Stimulated activated CD4-positive, alpha-beta T cell treated with anti-CD3 and anti-CD28 coated beads, Interleukin-1b, Interleukin-23, amount 100 ng/mL, for 48 hours (primary cell): ENCODE measurements around the gene GALR2.
"Not testable (repeated sequence)": the region's sequence is repeated elsewhere in the genome, so short reads cannot be mapped to it uniquely, and the experiment has no call there.

Experiments used
- DNase-seq: peaks from one replicate; pipeline ENCODE4 v3.0.0-alpha.2; 2020

The GALR2 gene

DNA sequence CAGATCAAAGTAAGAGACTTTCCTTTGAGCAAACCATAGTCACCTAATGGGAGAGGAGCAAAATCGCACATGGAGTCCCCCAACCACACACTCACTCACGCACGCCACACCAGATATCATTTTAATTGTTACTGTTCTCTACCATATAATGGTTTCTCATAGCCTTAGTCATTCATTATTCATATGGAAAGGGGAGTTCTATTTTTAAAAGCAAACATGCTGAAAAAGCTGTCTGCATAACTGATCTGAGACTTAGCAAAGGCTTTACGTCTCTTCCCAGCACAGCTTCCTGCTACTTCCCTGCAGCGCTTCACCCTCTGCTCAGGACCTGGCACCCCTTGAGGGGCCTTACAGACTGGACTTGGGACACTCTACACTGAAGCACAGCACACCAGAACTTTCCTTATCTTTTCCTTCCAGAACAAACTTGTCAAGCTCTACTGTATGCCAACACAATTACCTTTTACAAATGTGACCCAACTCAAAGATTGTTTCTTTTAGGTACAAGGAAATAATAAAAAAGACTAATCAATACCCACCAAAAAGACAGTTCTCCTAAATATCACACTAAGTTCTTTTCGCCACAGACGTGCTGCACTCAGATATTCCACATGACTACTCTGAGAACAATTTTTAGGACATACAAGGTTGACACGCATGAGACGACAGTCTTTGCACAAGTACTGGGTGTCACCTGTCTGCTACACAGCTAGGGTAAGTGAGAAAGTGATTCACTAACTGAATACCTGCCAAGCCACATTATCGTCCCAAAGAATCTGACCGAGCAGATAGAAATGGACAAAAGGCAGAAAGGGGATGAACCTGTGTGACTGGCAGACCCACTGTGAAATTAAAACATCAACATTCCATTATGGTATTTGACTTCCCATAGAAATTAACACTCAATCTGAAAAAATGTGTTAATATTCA is 23.8 kb upstream of the GALR2 start:
- DNase-seq, result no peak

GRCh38 chr17:76051561-76051960 is 23.0 kb upstream of the GALR2 start:
- no peak for DNase-seq

DNA sequence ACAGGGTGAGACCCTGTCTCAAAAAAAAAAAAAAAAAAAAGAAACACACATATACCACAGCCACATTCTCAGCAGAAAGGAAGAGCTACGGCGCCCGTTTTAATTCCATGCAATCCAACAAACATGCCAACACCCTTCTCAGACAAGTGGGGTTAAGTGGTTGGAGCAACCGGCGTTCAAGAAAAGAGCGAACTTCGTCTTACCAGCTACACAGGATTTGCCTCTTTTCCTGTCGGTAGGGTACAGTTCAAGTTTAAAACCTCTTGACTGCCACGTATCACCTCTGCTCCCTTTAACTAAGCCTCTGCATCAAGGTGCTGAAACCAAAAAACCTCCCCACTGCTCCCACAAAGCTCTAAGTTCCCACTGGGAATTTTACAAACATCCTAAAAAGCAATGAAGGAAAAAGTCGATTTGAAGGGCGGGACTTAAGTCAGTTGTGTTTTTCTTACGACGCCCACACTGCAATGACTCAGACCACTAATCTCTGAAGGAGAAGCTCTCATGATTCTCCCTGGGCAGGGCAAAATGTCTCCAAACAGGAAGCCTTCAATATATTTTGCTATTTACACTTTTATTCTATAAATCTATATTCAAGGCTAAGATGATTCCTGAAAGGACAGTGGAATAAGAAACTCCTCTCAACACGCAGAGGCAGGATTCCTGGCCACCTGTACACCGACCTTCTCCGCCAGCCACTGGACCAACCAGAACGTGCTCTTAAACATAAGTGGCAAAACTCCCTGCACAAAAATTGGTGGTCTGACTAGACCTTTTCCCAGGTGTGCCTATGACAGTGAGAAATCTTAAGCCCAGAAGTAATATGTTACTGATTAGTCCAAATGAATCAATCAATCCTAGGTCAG is 21.1 kb upstream of the GALR2 start:
- DNase-seq, result no peak

- DNase-seq, result no peak
These were observed 20.5 kb upstream of the GALR2 start for GRCh38 chr17:76054112-76054476.

DNA sequence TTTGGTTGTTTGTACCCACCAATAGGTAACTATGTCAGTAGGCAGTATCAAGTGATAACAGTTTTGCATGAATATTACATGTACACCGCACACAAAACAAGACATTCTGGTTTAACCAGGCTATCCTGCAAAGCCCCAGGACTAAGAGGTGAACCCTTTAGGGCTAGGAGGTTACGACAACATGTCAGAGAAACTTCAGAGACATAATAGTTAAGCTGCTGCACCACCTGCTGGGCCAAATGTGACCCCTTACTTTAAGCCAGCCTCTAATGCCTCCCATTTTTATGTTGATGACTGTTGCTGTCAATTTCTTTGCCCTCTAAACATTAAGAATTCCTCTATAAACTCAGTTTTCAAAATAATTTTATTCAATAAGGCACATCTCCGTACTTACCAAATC is 17.7 kb upstream of the GALR2 start:
- no peak for DNase-seq

- not testable (repeated sequence) for DNase-seq
These were observed 16.3 kb upstream of the GALR2 start for GRCh38 chr17:76058264-76058663.

- DNase-seq, result peak; percentile 65
These were observed 10.6 kb upstream of the GALR2 start for GRCh38 chr17:76063875-76064546.

GRCh38 chr17:76065775-76066174 is 8.8 kb upstream of the GALR2 start:
- DNase-seq, result no peak

- DNase-seq, result peak; percentile 42
These were observed 2.9 kb upstream of the GALR2 start for GRCh38 chr17:76071531-76072147.

DNA sequence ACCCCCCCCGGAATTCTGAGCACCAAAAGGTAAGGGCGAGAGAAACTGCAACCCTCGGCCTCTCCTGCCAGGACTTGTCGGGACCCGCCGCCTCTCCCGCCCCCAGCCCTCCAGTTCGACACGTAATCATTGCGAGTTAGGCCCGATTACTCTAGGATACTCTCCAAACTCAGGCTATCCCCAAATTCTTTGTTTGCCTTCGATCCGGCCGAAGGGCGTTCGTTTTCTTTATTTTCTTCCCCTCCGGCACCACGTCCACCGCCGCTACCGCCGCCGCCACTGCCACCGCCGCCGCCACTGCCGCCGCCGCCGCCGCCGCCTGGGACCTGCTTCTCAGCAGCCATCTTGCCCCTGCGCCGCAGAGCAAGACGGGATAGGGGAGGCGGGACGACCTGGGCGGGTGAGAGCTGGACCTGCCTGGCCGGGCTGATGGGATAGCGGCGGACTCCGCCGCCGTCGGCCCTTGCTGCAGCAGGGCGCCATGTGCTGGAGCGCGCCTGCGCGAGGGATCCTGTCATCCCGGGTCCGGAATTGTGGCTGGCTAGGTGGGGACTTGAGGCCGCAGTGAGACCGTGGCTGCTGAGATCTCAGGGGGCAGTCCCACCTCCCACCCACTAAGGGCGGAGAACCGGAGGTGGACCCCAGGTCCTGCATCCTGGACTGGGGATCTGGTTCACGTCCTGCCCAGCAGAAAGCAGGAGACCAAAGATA is 2.3 kb upstream of the GALR2 start, which contains the start of gene SRP68:
Gene SRP68, minus strand, starts transcription at position 370 of the 711 bp plus-strand sequence. Its CDS starts 26 bp downstream, at position 344.
- DNase-seq, result peak; percentile 84

GRCh38 chr17:76075364-76076145 is 974 bp downstream of the GALR2 start:
- no peak for DNase-seq

DNA sequence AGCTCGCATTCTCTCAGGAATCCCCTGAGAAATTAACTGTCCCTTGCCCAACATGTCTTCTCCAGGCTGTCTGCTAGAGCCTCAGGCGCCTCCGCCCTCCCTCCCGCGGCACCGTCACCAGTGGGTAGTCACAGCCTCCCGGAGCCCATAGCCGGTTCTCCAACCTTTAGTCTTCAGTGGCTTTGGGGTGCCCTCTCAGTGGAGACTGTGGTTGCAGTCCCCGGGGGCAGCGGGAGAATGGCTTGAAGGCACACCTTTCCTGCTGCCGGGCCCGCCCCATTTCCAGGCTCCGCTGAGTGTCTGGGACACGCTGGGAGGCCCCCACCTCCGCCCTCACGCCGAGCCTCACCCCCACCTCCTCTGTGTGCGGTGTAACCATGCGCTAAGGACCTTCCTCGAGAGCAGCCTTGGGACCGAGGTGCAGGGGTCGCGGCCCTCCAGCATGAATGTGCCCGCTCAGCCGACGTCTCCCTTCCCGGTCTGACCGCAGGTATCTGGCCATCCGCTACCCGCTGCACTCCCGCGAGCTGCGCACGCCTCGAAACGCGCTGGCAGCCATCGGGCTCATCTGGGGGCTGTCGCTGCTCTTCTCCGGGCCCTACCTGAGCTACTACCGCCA is 1.7 kb downstream of the GALR2 start:
- DNase-seq, result no peak

GRCh38 chr17:76076765-76077583 is 2.4 kb downstream of the GALR2 start:
- peak; percentile 39 for DNase-seq

GRCh38 chr17:76077584-76078110 is 3.1 kb downstream of the GALR2 start:
- no peak for DNase-seq

DNA sequence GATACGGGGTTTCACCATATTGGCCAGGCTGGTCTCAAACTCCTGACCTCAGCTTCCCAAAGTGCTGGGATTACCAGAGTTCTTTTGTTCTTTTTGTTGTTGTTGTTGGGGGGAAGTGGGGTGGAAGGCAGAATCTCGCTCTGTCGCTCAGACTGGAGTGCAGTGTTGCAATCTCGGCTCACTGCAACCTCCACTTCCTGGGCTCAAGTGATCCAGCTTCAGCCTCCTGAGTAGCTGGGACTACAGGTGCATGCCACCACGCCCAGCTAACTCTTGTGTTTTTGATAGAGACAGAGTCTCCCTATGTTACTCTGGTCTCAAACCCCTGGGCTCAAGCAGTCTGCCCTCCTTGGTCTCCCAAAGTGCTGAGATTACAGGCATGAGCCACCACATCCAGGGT is 3.8 kb downstream of the GALR2 start:
- DNase-seq, result not testable (repeated sequence)

- no peak for DNase-seq
These were observed 4.4 kb downstream of the GALR2 start, which contains the start of gene ZACN for GRCh38 chr17:76078860-76079534. ZACN (plus strand) TSS chr17:76079182; CDS start chr17:76079265, 83 bp downstream.

GRCh38 chr17:76079535-76079955 is 5.0 kb downstream of the GALR2 start:
- DNase-seq, result no peak

- DNase-seq, result no peak
These were observed 5.6 kb downstream of the GALR2 start for GRCh38 chr17:76079956-76080767.
